WERI-Rb-1 (cell line): ENCODE measurements around the gene LRRIQ1.

ENCODE experiments used
- DNase-seq: peaks from one replicate; pipeline ENCODE4 v3.0.0-alpha.2; 2020
- H3K27ac ChIP-seq: fragments of 250-450 bp; sonication (Bioruptor Pico); 2 replicates; pipeline ENCODE4 v1.5.1; 2020; ENCODE audit warnings: mild to moderate bottlenecking, moderate library complexity
- H3K27me3 ChIP-seq: fragments of 250-450 bp; sonication (Bioruptor Pico); 2 replicates; pipeline ENCODE4 v1.5.1; 2021; ENCODE audit warnings: mild to moderate bottlenecking, low read depth, moderate library complexity; ENCODE audit not compliant: insufficient read depth, severe bottlenecking
- H3K36me3 ChIP-seq: fragments of 250-450 bp; sonication (Bioruptor Pico); 2 replicates; pipeline ENCODE4 v1.5.1; 2020; ENCODE audit warnings: mild to moderate bottlenecking, moderate library complexity
- H3K4me3 ChIP-seq: 2 replicates; pipeline ENCODE4 v1.5.1; 2011; ENCODE audit warnings: low read depth, mild to moderate bottlenecking, control low read depth, low read length
- H3K9me3 ChIP-seq: fragments of 250-450 bp; sonication (Bioruptor Pico); 2 replicates; pipeline ENCODE4 v1.5.1; 2021; ENCODE audit warnings: mild to moderate bottlenecking, moderate library complexity; ENCODE audit not compliant: severe bottlenecking
- TF ChIP-seq, protein P1 (sequence below): IDR thresholded peaks from 2 replicates; pipeline ENCODE4 v1.5.1; 2011; ENCODE audit warnings: low read depth, mild to moderate bottlenecking, control low read depth, inconsistent platforms, low read length

Gene LRRIQ1

DNA sequence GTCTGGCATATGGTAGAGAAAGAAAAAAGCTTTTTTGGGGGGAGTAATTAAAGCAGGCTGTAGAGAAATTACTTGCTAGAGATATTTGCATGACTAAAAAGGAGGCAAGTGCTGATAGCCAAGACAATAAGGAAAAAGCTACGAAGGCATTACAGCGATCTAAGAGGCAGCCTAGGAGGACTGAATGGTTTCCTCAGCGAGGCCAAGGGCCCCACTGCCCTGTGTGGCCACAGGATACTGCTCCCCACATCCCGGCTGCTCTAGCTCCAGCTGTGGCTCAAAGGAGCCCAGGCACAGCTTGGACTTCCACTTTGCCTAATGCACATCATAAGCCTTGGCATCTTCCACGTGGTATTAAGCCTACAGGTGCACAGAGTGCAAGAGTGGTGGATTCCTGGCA lies 53.6 kb downstream of the LRRIQ1 start:
- H3K4me3 ChIP-seq, result no peak overlapping the region
- TF ChIP-seq, protein P1, sequence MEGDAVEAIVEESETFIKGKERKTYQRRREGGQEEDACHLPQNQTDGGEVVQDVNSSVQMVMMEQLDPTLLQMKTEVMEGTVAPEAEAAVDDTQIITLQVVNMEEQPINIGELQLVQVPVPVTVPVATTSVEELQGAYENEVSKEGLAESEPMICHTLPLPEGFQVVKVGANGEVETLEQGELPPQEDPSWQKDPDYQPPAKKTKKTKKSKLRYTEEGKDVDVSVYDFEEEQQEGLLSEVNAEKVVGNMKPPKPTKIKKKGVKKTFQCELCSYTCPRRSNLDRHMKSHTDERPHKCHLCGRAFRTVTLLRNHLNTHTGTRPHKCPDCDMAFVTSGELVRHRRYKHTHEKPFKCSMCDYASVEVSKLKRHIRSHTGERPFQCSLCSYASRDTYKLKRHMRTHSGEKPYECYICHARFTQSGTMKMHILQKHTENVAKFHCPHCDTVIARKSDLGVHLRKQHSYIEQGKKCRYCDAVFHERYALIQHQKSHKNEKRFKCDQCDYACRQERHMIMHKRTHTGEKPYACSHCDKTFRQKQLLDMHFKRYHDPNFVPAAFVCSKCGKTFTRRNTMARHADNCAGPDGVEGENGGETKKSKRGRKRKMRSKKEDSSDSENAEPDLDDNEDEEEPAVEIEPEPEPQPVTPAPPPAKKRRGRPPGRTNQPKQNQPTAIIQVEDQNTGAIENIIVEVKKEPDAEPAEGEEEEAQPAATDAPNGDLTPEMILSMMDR, result no peak
- no peak for DNase-seq
- no peaks in the 10 kb centered on the region for H3K27me3 ChIP-seq
- H3K36me3 ChIP-seq, result no peaks in the 10 kb centered on the region
- no peaks in the 10 kb centered on the region for H3K9me3 ChIP-seq
- no peak overlapping the region for H3K27ac ChIP-seq

DNA sequence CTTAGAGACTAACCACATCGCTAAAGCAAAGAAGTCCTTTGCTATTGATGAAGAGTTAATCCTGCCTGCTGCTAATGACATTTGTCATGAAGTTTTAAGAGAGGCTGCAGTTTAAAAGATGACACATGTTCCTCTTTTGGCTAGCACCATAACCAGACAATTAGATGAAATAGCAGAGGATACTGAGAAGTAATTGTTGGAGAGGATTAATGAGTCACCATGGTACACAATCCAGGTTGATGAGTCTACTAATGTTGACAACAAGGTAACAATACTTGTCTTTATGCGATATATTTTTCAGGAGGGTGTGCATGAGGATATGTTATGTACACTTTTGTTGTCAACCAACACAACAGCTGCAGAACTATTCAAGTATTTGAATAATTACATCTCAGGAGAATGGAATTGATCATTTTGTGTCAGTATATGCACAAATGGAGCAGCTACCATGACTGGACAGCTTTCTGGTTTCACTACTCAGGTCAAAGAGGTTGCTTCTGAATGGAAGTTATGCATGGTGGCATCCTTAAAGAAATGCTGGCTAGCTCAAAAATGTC lies 56.7 kb downstream of the LRRIQ1 start:
- TF ChIP-seq, protein P1, result no peak
- Histone ChIP-seq H3K4me3 (no peak overlapping the region), H3K27me3 (no peaks in the 10 kb centered on the region), H3K36me3 (no peaks in the 10 kb centered on the region), H3K27ac (no peak overlapping the region), H3K9me3 (no peaks in the 10 kb centered on the region)
- no peak for DNase-seq

DNA sequence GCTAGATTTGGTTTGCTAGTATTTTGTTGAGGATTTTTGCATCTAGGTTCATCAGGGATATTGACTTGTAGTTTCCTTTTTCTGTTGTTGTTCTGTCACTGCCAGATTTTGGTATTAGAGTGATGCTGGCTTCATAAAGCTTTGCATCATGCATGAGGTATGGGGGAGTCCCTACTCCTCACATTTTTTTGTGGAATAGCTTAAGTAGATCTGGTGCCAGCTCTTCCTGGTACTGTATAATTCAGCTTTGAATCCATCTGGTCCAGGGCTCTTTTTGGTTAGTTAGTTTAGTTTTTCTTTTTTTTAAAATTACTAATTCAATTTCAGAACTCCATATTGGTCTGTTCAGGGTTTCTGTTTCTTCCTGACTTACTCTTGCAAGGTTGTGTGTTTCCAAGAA lies 59.4 kb downstream of the LRRIQ1 start:
- TF ChIP-seq, protein P1, result no peak

DNA sequence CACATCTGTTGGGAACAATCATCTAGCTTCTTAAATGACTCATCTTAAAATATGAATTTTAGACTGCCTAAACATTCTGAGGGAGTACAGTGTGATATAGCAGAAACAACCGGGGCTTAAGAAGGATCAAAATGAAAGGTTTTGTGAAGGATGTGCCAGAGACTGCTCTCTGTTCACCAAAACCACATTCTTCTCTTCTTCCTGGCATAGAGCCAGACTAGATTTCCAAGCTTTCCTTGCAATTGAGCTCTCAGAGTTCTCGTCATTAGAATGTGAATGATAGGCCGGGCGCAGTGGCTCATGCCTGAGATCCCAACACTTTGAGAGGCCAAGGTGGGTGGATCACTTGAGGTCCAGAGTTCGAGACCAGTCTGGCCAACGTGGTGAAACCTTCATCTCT lies 94.5 kb downstream of the LRRIQ1 start:
- H3K36me3 ChIP-seq, result no peaks in the 10 kb centered on the region
- DNase-seq, result no peak
- TF ChIP-seq, protein P1, result no peak
- no peaks in the 10 kb centered on the region for H3K9me3 ChIP-seq
- no peak overlapping the region for H3K4me3 ChIP-seq
- H3K27ac ChIP-seq, result no peak overlapping the region
- no peaks in the 10 kb centered on the region for H3K27me3 ChIP-seq

More for the DNA sequence above, 59.4 kb downstream of the LRRIQ1 start:
- Histone ChIP-seq H3K27ac (no peak overlapping the region), H3K36me3 (no peaks in the 10 kb centered on the region), H3K4me3 (no peak overlapping the region), H3K9me3 (no peaks in the 10 kb centered on the region), H3K27me3 (no peaks in the 10 kb centered on the region)
- no peak for DNase-seq

DNA sequence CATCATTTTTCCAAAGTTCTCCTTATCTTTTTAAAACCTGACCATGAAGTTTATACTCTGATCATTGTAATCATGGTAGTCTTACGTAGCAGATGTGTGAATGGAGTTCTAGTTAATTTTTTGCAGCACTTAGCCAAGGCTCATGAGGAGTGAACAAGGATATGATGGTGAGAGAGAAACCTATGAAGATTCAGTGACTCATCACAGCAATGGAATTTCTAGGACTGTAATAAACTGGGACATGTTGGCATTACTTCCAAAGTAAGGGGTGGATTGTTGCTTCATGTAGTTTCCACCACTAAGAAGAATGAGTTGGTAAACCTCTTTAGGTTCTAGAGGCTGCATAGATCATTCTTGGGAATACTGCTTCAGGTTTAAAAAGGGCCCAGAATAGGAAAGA lies 102.7 kb downstream of the LRRIQ1 start:
- no peaks in the 10 kb centered on the region for H3K27me3 ChIP-seq
- no peaks in the 10 kb centered on the region for H3K9me3 ChIP-seq
- no peak for DNase-seq
- H3K36me3 ChIP-seq, result no peaks in the 10 kb centered on the region
- H3K4me3 ChIP-seq, result no peak overlapping the region
- TF ChIP-seq, protein P1, result no peak
- no peak overlapping the region for H3K27ac ChIP-seq

DNA sequence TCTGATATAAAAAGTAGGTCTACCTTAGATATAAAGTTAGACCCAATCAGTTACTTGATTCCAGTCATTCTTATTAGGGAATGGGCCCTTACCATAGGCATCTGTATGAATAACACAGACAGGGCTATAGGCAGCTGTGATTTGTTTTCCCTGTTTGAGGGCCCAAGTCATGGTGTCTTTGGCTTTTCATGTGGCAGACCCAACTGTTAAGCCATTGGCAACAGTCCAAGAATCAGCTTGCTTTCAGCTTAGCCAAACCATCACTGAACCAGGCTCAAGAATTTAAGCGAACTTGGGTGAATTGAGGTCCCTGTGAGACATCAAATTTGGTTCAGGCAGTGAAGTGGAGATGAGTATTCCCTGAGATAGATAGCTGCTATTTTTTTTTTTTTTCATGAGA lies 111.2 kb downstream of the LRRIQ1 start:
- TF ChIP-seq, protein P1, result no peak
- H3K27ac ChIP-seq, result no peak overlapping the region
- H3K9me3 ChIP-seq, result no peaks in the 10 kb centered on the region
- no peak overlapping the region for H3K4me3 ChIP-seq
- no peaks in the 10 kb centered on the region for H3K27me3 ChIP-seq
- DNase-seq, result no peak
- H3K36me3 ChIP-seq, result no peaks in the 10 kb centered on the region
